Stimulated activated naive B cell treated with anti-CD40 and anti-IgM and Interleukin-4, amounts not matched to agents 10 μg/mL and 1 μg/mL and 100 μg/mL, for 72 hours (primary cell): ENCODE data around the gene SIRT7.
A peak's percentile ranks its signal among the peaks of the same experiment; 100 is the strongest.

Experiments
- ATAC-seq, 2 donors: fragments of 150-1000 bp; cut with Tn5 transposase; replicated peaks; 2 replicates each; pipeline ENCODE4 v1.10.0; 2021; ENCODE audit warnings: moderate library complexity in 1 of 2
- DNase-seq: peaks from one replicate; pipeline ENCODE4 v3.0.0; 2021
- H3K27ac Mint-ChIP-seq: one replicate; pipeline ENCODE4 v1.8.0; 2022; ENCODE audit warnings: mild to moderate bottlenecking, mixed read lengths
- H3K27me3 Mint-ChIP-seq, 2 donors: one replicate each; pipeline ENCODE4 v1.8.0; 2022; ENCODE audit warnings: mixed read lengths in 2 of 2
- H3K36me3 Mint-ChIP-seq, 2 donors: one replicate each; pipeline ENCODE4 v1.8.0; 2022; ENCODE audit warnings: mixed read lengths in 2 of 2, mild to moderate bottlenecking in 1 of 2
- H3K4me1 Mint-ChIP-seq, 2 donors: one replicate each; pipeline ENCODE4 v1.8.0; 2022; ENCODE audit warnings: mixed read lengths in 2 of 2, mild to moderate bottlenecking in 1 of 2
- H3K4me3 Mint-ChIP-seq, 2 donors: one replicate each; pipeline ENCODE4 v1.8.0; 2022; ENCODE audit warnings: mild to moderate bottlenecking in 2 of 2, mixed read lengths in 2 of 2, moderate library complexity in 1 of 2
- H3K9me3 Mint-ChIP-seq, 2 donors: one replicate each; pipeline ENCODE4 v1.8.0; 2022; ENCODE audit warnings: mixed read lengths in 2 of 2, mild to moderate bottlenecking in 1 of 2

The SIRT7 gene

GRCh38 chr17:81917565-81918332 is at the start of gene SIRT7:
Gene SIRT7 (minus strand): TSS chr17:81918176. CDS start chr17:81918131, 45 bp downstream.
- ATAC-seq (peak; percentile 88 to 92), DNase-seq (peak; percentile 56)
- Mint-ChIP-seq H3K27me3 (no peaks in the 10 kb centered on the region), H3K27ac (peak within 1 kb of the TSS; percentile 96), H3K36me3 (peaks cover 44 to 65% of the 10 kb centered on the region in 2 donors), H3K9me3 (no peaks in the 10 kb centered on the region), H3K4me1 (peaks cover 39 to 61% of the 10 kb centered on the region in 2 donors), H3K4me3 (peak within 1 kb of the TSS; percentile 88 to 96)

- Mint-ChIP-seq H3K36me3 (no peaks in the 10 kb centered on the region), H3K4me1 (peaks cover 10 to 28% of the 10 kb centered on the region in 2 donors), H3K27ac (no peak overlapping the region), H3K4me3 (peak overlapping the region in 1 of 2 donors; percentile 74), H3K27me3 (peaks cover 15 to 30% of the 10 kb centered on the region in 2 donors), H3K9me3 (no peaks in the 10 kb centered on the region)
- DNase-seq (peak; percentile 12), ATAC-seq (peak in 1 of 2 donors; percentile 2)
These were observed 49.2 kb upstream of the SIRT7 start for GRCh38 chr17:81967244-81967532.

GRCh38 chr17:81966343-81967243 is 48.6 kb upstream of the SIRT7 start:
- ATAC-seq (peak; percentile 48 to 61), DNase-seq (peak; percentile 47)
- no peak overlapping the region for H3K27ac Mint-ChIP-seq
- no peaks in the 10 kb centered on the region for H3K36me3 Mint-ChIP-seq
- H3K9me3 Mint-ChIP-seq = no peaks in the 10 kb centered on the region
- peak overlapping the region; percentile 29 to 74 for H3K4me3 Mint-ChIP-seq
- H3K4me1 Mint-ChIP-seq = peaks cover 10 to 28% of the 10 kb centered on the region in 2 donors
- H3K27me3 Mint-ChIP-seq = peaks cover 18 to 34% of the 10 kb centered on the region in 2 donors

GRCh38 chr17:81964081-81964849 is 46.3 kb upstream of the SIRT7 start:
- peaks cover 18 to 34% of the 10 kb centered on the region in 2 donors for H3K27me3 Mint-ChIP-seq
- DNase-seq = no peak
- H3K27ac Mint-ChIP-seq = no peak overlapping the region

GRCh38 chr17:81962499-81963441 is 44.8 kb upstream of the SIRT7 start:
- peak overlapping the region; percentile 9 for H3K27ac Mint-ChIP-seq
- ATAC-seq (no peak), DNase-seq (no peak)
- no peaks in the 10 kb centered on the region for H3K9me3 Mint-ChIP-seq
- no peak overlapping the region for H3K4me3 Mint-ChIP-seq
- peaks cover 10 to 29% of the 10 kb centered on the region in 2 donors for H3K4me1 Mint-ChIP-seq
- H3K27me3 Mint-ChIP-seq = peaks cover 31 to 48% of the 10 kb centered on the region in 2 donors
- H3K36me3 Mint-ChIP-seq = no peaks in the 10 kb centered on the region

More at GRCh38 chr17:81964081-81964849, 46.3 kb upstream of the SIRT7 start:
- ATAC-seq = no peak
- Mint-ChIP-seq H3K36me3 (no peaks in the 10 kb centered on the region), H3K4me3 (no peak overlapping the region), H3K4me1 (peaks cover 10 to 28% of the 10 kb centered on the region in 2 donors), H3K9me3 (no peaks in the 10 kb centered on the region)

GRCh38 chr17:81961521-81962498 is 43.8 kb upstream of the SIRT7 start:
- Mint-ChIP-seq H3K27me3 (peaks cover 40 to 57% of the 10 kb centered on the region in 2 donors), H3K4me3 (peak overlapping the region in 1 of 2 donors; percentile 4)

GRCh38 chr17:81961087-81961511 is 43.1 kb upstream of the SIRT7 start, which contains the start of gene NOTUM:
Gene NOTUM (minus strand): TSS chr17:81961187. CDS start chr17:81960909, 278 bp downstream.
- H3K36me3 Mint-ChIP-seq = no peaks in the 10 kb centered on the region
- H3K9me3 Mint-ChIP-seq = no peaks in the 10 kb centered on the region
- ATAC-seq (no peak), DNase-seq (no peak)
- H3K4me3 Mint-ChIP-seq = peak within 1 kb of the TSS; percentile 32 to 41
- peaks cover 5 to 12% of the 10 kb centered on the region in 2 donors for H3K4me1 Mint-ChIP-seq
- peaks cover 40 to 55% of the 10 kb centered on the region in 2 donors for H3K27me3 Mint-ChIP-seq
- no peak within 1 kb of the TSS for H3K27ac Mint-ChIP-seq

More at GRCh38 chr17:81961521-81962498, 43.8 kb upstream of the SIRT7 start:
- ATAC-seq = no peak
- DNase-seq = no peak
- Mint-ChIP-seq H3K36me3 (no peaks in the 10 kb centered on the region), H3K4me1 (peaks cover 10 to 19% of the 10 kb centered on the region in 2 donors), H3K9me3 (no peaks in the 10 kb centered on the region), H3K27ac (no peak overlapping the region)

- no peak for DNase-seq
- peak overlapping the region; percentile 32 to 41 for H3K4me3 Mint-ChIP-seq
- H3K4me1 Mint-ChIP-seq = peaks cover 4 to 8% of the 10 kb centered on the region in 2 donors
- peak in 1 of 2 donors; percentile 2 for ATAC-seq
- no peak overlapping the region for H3K27ac Mint-ChIP-seq
- H3K9me3 Mint-ChIP-seq = no peaks in the 10 kb centered on the region
- no peaks in the 10 kb centered on the region for H3K36me3 Mint-ChIP-seq
- peaks cover 44 to 56% of the 10 kb centered on the region in 2 donors for H3K27me3 Mint-ChIP-seq
These were observed 42.4 kb upstream of the SIRT7 start for GRCh38 chr17:81960130-81960958.

- peak; percentile 92 to 94 for ATAC-seq
- Mint-ChIP-seq H3K36me3 (no peaks in the 10 kb centered on the region), H3K4me3 (peak overlapping the region; percentile 74 to 79), H3K27me3 (peaks cover 46 to 56% of the 10 kb centered on the region in 2 donors), H3K27ac (no peak overlapping the region), H3K4me1 (peaks cover 4 to 8% of the 10 kb centered on the region in 2 donors), H3K9me3 (no peaks in the 10 kb centered on the region)
- DNase-seq = peak; percentile 50
These were observed 41.6 kb upstream of the SIRT7 start for GRCh38 chr17:81959362-81960129.

- peaks cover 4 to 8% of the 10 kb centered on the region in 2 donors for H3K4me1 Mint-ChIP-seq
- H3K27me3 Mint-ChIP-seq = peaks cover 38 to 48% of the 10 kb centered on the region in 2 donors
- H3K27ac Mint-ChIP-seq = peak overlapping the region; percentile 90
- no peaks in the 10 kb centered on the region for H3K36me3 Mint-ChIP-seq
- ATAC-seq = no peak
- no peaks in the 10 kb centered on the region for H3K9me3 Mint-ChIP-seq
- peak overlapping the region; percentile 74 to 79 for H3K4me3 Mint-ChIP-seq
- DNase-seq = no peak
These were observed 40.8 kb upstream of the SIRT7 start for GRCh38 chr17:81958633-81959342.
